HL-60 (cell line): ENCODE results near the gene OR10P1.

ENCODE experiments used
- CTCF ChIP-seq: IDR thresholded peaks from one replicate; pipeline ENCODE4 v1.5.1; 2011; ENCODE audit warnings: low read length, control low read depth, inconsistent platforms; ENCODE audit not compliant: insufficient read depth
- GABPA ChIP-seq: IDR thresholded peaks from 2 replicates; pipeline ENCODE4 v1.6.1; 2012; ENCODE audit warnings: low read depth
- POLR2AphosphoS5 ChIP-seq: IDR thresholded peaks from 2 replicates; pipeline ENCODE4 v1.6.1; 2012; ENCODE audit warnings: low read depth
- REST ChIP-seq: IDR thresholded peaks from 2 replicates; pipeline ENCODE4 v1.6.1; 2012; ENCODE audit warnings: low read depth; ENCODE audit not compliant: insufficient replicate concordance

GRCh38 chr12:55631056-55631455 lies 5.6 kb upstream of the OR10P1 start:
- no peak for TF ChIP-seq CTCF
- TF ChIP-seq REST, result no peak
- no peak for TF ChIP-seq GABPA
- no peak for TF ChIP-seq POLR2AphosphoS5
